ENCODE data around the gene COL3A1.

DNA sequence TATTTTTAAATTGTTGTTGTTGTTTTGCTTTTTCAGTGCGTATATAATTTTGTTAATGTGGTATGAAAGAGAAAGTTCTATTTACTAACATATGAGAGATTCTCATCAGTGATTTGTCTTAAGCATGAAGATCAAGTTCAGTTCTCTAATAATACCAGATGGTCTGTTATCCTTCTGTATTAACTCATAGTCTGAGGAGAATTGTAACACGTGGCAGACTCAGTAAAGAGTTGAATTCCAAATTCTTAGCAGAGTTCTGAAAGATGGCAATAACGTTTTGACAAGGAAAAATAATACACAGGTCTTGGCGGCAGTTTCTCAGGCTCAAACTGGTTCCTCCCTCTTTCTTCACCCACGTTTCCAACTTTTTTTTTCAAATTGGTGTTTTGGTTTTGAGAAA, 17.2 kb upstream of the COL3A1 start:
- TF ChIP-seq ELF4 (IDR thresholded peaks at IDR 0.05) (no peak), ZNF384 (IDR thresholded peaks at IDR 0.05) (no peak), SP1 (IDR thresholded peaks at IDR 0.05) (no peak), FOXM1 (IDR thresholded peaks at IDR 0.05; ENCODE audit: borderline replicate concordance) (no peak), SUZ12 (IDR thresholded peaks at IDR 0.05) (no peak), FOXK2 (IDR thresholded peaks at IDR 0.05) (no peak), L3MBTL2 (conservative IDR thresholded peaks at IDR 0.05) (no peak), ARNT (IDR thresholded peaks at IDR 0.05) (no peak), LEF1 (IDR thresholded peaks at IDR 0.05; ENCODE audit: borderline replicate concordance) (no peak)
- TF ChIP-seq, protein P1, sequence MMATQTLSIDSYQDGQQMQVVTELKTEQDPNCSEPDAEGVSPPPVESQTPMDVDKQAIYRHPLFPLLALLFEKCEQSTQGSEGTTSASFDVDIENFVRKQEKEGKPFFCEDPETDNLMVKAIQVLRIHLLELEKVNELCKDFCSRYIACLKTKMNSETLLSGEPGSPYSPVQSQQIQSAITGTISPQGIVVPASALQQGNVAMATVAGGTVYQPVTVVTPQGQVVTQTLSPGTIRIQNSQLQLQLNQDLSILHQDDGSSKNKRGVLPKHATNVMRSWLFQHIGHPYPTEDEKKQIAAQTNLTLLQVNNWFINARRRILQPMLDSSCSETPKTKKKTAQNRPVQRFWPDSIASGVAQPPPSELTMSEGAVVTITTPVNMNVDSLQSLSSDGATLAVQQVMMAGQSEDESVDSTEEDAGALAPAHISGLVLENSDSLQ (IDR thresholded peaks at IDR 0.05) = no peak

Measured in HEK293T (cell line).